Kidney (tissue), 14 donors: Measurements from ENCODE around the gene KAT7. TPM values are rescaled to one million over a fixed set of nuclear protein-coding genes. Genes with fewer than 3 reads are reported as not detected.

Experiments used
- DNase-seq, 5 donors: peaks; one replicate each; pipeline ENCODE4 v3.0.0-alpha.2; 2013 to 2020
- FAIRE-seq: peaks from 2 replicates; lab custom pipeline; 2012; peaks lifted over from hg19 to GRCh38; lab: Jason Lieb, UNC
- H3K27ac ChIP-seq, 2 donors: one replicate each; pipeline ENCODE4 v1.7.0; 2013; ENCODE audit warnings: low read depth in 2 of 2, low read length in 2 of 2, inconsistent platforms in 1 of 2
- H3K27me3 ChIP-seq: one replicate; pipeline ENCODE4 v1.7.1; 2013; ENCODE audit warnings: low read length, inconsistent platforms; ENCODE audit not compliant: control insufficient read depth, insufficient read depth
- H3K36me3 ChIP-seq, 3 donors: one replicate each; pipeline versions ENCODE4 v1.7.0 to v1.7.1; 2013; ENCODE audit warnings: low read length in 3 of 3, control low read depth in 1 of 3, inconsistent platforms in 1 of 3; ENCODE audit not compliant: insufficient read depth in 3 of 3, control insufficient read depth in 2 of 3
- H3K4me1 ChIP-seq, 3 donors: one replicate each; pipeline versions ENCODE4 v1.7.0 to v1.7.1; 2013; ENCODE audit warnings: low read length in 3 of 3, inconsistent platforms in 1 of 3, low read depth in 1 of 3; ENCODE audit not compliant: control insufficient read depth in 2 of 3, insufficient read depth in 2 of 3
- H3K4me3 ChIP-seq, 3 donors: one replicate each; pipeline versions ENCODE4 v1.7.0 to v1.8.1; 2013; ENCODE audit warnings: low read length in 3 of 3, control low read depth in 1 of 3, inconsistent platforms in 1 of 3
- H3K9ac ChIP-seq, 3 donors: one replicate each; pipeline versions ENCODE4 v1.7.0 to v1.7.1; 2013; ENCODE audit warnings: low read length in 3 of 3, control low read depth in 1 of 3, inconsistent platforms in 1 of 3
- H3K9me3 ChIP-seq, 3 donors: one replicate each; pipeline versions ENCODE4 v1.7.0 to v1.7.1; 2013; ENCODE audit warnings: low read length in 3 of 3, control low read depth in 1 of 3, inconsistent platforms in 1 of 3; ENCODE audit not compliant: control insufficient read depth in 2 of 3, insufficient read depth in 1 of 3
- intact Hi-C: fragments of 100-400 bp; cut with DNase I; formaldehyde crosslinking; loops from one replicate; pipeline ENCODE4 v1.11.1; 2022
- polyA plus RNA-seq: library from polyadenylated mRNA; stranded (reverse); fragments of 350-450 nt; fragmentation: Illumina TruSeq; extraction: RNeasy Lipid Tissue Mini Kit (QIAGEN cat#74804); gene quantifications from one replicate; pipeline ENCODE4 v1.2.3, GENCODE V29; 2014; ENCODE audit warnings: low read depth, low replicate concordance; ENCODE audit not compliant: insufficient read depth
- total RNA-seq: library from RNA; stranded (reverse); fragmentation: NEBNext Ultra II Directional; extraction: Animal tissue kit (Norgen Biotek cat#: 25700); gene quantifications from one replicate; pipeline ENCODE4 v1.2.1, GENCODE V29; 2021
- TF ChIP-seq, protein P1 (sequence below): IDR thresholded peaks from 3 replicates; pipeline ENCODE4 v1.5.1; 2012; ENCODE audit warnings: mild to moderate bottlenecking, moderate library complexity, borderline replicate concordance; ENCODE audit not compliant: insufficient read depth; ENCODE audit errors: extremely low read depth
- donor health status: control.
- donor health status: control.
- donor health status: control.
- donor health status: control.
- donor health status: control.
- donor health status: DM: yes; HTN: yes; CAD: no.
- donor health status: Normal renal cell carcinoma (clear cell type).

The KAT7 gene
- total and polyA plus RNA-seq, 2 donors from 2014 or later, result 18.4 to 76.9 TPM

DNA sequence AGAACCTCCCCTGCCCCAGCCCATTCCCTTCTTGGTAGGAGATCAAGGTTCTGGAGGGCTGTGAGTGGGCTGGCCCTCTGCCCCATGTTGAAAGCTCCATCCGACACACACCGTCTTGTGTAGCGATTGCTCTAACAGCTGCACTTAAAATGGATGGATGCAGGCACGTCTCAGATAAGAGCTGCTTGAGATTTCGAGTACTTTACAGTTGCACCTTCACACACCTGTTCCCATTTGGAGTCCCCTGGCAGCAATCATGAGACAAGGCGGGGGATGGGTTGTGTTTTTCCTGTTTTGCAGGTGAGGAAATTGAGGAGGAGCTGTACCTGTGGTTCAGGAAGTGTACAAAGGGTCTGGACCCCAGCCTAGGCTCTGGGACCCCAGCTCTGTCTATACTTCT is 85.0 kb downstream of the KAT7 start:
- DNase-seq (peak in 1 of 5 donors; percentile 38), FAIRE-seq (no peak)
- H3K4me3 ChIP-seq, result no peak overlapping the region
- no peaks in the 10 kb centered on the region for H3K9me3 ChIP-seq
- intact Hi-C loops, result no loop called here
- H3K4me1 ChIP-seq, result no peaks in the 10 kb centered on the region
- TF ChIP-seq, protein P1, sequence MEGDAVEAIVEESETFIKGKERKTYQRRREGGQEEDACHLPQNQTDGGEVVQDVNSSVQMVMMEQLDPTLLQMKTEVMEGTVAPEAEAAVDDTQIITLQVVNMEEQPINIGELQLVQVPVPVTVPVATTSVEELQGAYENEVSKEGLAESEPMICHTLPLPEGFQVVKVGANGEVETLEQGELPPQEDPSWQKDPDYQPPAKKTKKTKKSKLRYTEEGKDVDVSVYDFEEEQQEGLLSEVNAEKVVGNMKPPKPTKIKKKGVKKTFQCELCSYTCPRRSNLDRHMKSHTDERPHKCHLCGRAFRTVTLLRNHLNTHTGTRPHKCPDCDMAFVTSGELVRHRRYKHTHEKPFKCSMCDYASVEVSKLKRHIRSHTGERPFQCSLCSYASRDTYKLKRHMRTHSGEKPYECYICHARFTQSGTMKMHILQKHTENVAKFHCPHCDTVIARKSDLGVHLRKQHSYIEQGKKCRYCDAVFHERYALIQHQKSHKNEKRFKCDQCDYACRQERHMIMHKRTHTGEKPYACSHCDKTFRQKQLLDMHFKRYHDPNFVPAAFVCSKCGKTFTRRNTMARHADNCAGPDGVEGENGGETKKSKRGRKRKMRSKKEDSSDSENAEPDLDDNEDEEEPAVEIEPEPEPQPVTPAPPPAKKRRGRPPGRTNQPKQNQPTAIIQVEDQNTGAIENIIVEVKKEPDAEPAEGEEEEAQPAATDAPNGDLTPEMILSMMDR, result no peak
- H3K36me3 ChIP-seq, result no peaks in the 10 kb centered on the region
- H3K9ac ChIP-seq, result no peak overlapping the region
- no peaks in the 10 kb centered on the region for H3K27me3 ChIP-seq
- no peak overlapping the region for H3K27ac ChIP-seq

DNA sequence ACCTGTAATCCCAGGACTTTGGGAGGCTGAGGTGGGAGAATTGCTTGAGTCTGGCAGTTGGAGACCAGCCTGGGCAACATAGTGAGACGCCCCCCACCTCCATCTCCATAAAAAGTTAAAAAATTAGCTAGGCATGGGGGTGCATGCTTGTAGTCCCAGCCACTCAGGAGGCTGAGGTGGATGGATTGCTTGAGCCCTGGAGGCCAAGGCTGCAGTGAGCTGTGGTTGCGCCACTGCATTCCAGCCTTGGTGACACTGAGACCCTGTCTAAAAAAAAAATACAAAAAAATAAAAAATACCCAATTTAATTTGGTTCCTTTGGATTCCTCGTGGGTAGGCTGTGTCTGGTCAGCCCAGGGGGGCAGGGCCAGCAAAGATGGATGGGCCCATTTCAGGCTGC is 85.4 kb downstream of the KAT7 start:
- H3K27me3 ChIP-seq, result no peaks in the 10 kb centered on the region
- no peak for FAIRE-seq
- H3K4me3 ChIP-seq, result no peak overlapping the region
- no peak overlapping the region for H3K27ac ChIP-seq
- intact Hi-C loops, result no loop called here
- no peak for DNase-seq
- TF ChIP-seq, protein P1, result no peak
- H3K4me1 ChIP-seq, result no peaks in the 10 kb centered on the region
- no peak overlapping the region for H3K9ac ChIP-seq
- H3K36me3 ChIP-seq, result no peaks in the 10 kb centered on the region
- no peaks in the 10 kb centered on the region for H3K9me3 ChIP-seq

DNA sequence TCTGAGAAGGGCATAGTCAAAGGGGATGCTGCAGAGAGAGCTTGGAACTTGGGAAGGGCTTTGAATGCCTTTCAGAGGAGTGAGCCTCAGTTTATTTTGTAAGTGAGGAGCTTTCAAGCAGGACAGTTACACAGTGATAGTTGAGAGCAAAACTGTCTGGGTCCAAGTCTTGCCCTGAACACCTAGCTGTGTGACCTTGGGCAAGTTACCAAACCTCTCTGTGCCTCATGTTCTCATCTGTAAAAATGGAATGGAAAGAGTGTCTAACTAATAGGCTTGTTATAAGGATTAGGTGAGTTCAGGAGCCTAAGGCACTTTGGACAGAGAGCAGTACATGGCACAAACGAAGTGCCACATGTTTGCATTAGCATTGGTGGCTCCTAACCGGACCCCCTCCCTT is 86.4 kb downstream of the KAT7 start:
- Histone ChIP-seq H3K27ac (no peak overlapping the region), H3K4me3 (no peak overlapping the region), H3K9ac (no peak overlapping the region), H3K36me3 (no peaks in the 10 kb centered on the region), H3K4me1 (no peaks in the 10 kb centered on the region), H3K27me3 (no peaks in the 10 kb centered on the region), H3K9me3 (no peaks in the 10 kb centered on the region)
- no peak for DNase-seq
- no peak for FAIRE-seq
- intact Hi-C loops, result no loop called here
- TF ChIP-seq, protein P1, result no peak

DNA sequence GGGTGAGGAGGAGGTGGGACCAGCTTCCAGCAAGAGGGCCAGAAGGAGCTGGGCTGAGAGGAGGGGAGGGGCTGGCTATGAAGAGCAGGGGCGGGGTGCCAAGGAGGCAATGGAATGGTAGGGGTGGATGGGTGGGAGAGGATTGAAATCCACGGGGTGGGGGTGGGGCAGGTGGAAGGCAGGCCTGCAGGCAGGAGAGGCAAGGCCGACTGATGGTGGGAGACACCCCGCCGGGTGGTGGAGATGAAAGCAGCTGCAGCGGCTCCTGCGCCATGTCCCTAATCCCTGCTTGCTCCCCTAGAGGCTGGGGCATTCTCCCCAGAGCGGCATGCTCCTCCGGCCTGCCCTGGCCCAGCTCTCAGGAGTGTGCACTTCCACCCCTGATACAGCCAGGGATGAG is 87.2 kb downstream of the KAT7 start:
- no peak overlapping the region for H3K9ac ChIP-seq
- intact Hi-C loops, result no loop called here
- TF ChIP-seq, protein P1, result no peak

More for the DNA sequence above, 87.2 kb downstream of the KAT7 start:
- FAIRE-seq, result no peak
- Histone ChIP-seq H3K4me3 (no peak overlapping the region), H3K9me3 (no peaks in the 10 kb centered on the region), H3K27me3 (no peaks in the 10 kb centered on the region), H3K4me1 (no peaks in the 10 kb centered on the region), H3K36me3 (no peaks in the 10 kb centered on the region), H3K27ac (no peak overlapping the region)
- DNase-seq, result peak in 4 of 5 donors; percentile 45 to 74 (median 56)
